K562 (cell line): Measurements from ENCODE around the gene AKAP13. TPM values are rescaled to one million over a fixed set of nuclear protein-coding genes. Genes with fewer than 3 reads are reported as not detected.

Experiments used
- ATAC-seq: fragments of 200-7000 bp; cut with Tn5 transposase; 3 replicates; pipeline ENCODE4 v1.9.1; 2020; ENCODE audit warnings: moderate library complexity
- BruUV-seq: library from RNA; stranded (reverse); fragments of 400-500 nt; replicated peaks from 2 replicates; lab custom pipeline; 2021; lab: Mats Ljungman, UMichigan
- CTCF ChIA-PET: fragments of 300-600 bp; formaldehyde crosslinking; extraction: SDS; loops from one replicate; lab custom pipeline; 2021; ENCODE audit warnings: low intra/inter-chr PET ratio; lab: Yijun Ruan, JAX
- POLR2A ChIA-PET: fragments of 300-600, 350-650 bp; sonication (Branson Sonifier 250); formaldehyde crosslinking; extraction: SDS; loops from one replicate; lab custom pipeline; 2021; ENCODE audit warnings: antibody characterized with exemption, inconsistent platforms; lab: Yijun Ruan, JAX
- DNase-seq, 4 experiments: peaks; one replicate each; pipeline versions ENCODE4 v3.0.0 to v3.0.0-alpha.2; 2011 to 2018; ENCODE audit warnings: low spot score in 3 of 4, mixed read lengths in 3 of 4; ENCODE audit errors: extremely low read depth in 1 of 4
- FAIRE-seq: peaks from 2 replicates; lab custom pipeline; 2011; peaks lifted over from hg19 to GRCh38; lab: Jason Lieb, UNC
- H2AFZ ChIP-seq: 2 replicates; pipeline ENCODE4 v1.6.0; 2011; ENCODE audit warnings: low read depth, low read length, control low read depth, inconsistent platforms
- H3K27ac ChIP-seq: fragments of 200-600 bp; 3 replicates; pipeline ENCODE4 v1.8.0; 2011; ENCODE audit warnings: low read depth, mild to moderate bottlenecking, control low read depth, inconsistent platforms, low read length, moderate library complexity, mixed read lengths; ENCODE audit errors: extremely low read depth
- H3K27me3 ChIP-seq, 2 experiments: fragments of 300-600 bp in 1 of 2; 2 replicates in 1 of 2; 3 replicates in 1 of 2; pipeline versions ENCODE4 v1.6.0 to v1.8.0; 2011; ENCODE audit warnings: inconsistent platforms in 2 of 2, low read length in 2 of 2, mild to moderate bottlenecking in 1 of 2, mixed read lengths in 1 of 2, moderate library complexity in 1 of 2; ENCODE audit not compliant: control insufficient read depth in 2 of 2, insufficient read depth in 2 of 2
- H3K36me3 ChIP-seq: fragments of 300-600 bp; 3 replicates; pipeline ENCODE4 v1.8.0; 2011; ENCODE audit warnings: mild to moderate bottlenecking, low read length, inconsistent platforms; ENCODE audit not compliant: control insufficient read depth, insufficient read depth
- H3K4me1 ChIP-seq, 2 experiments: fragments of 200-600 bp in 1 of 2; replicated peaks in 1 of 2; 2 replicates in 1 of 2; 3 replicates in 1 of 2; pipeline versions ENCODE4 v1.5.1 to v1.8.0; 2011; ENCODE audit warnings: inconsistent platforms in 2 of 2, low read length in 2 of 2, mild to moderate bottlenecking in 1 of 2, mixed read lengths in 1 of 2, moderate library complexity in 1 of 2; ENCODE audit not compliant: control insufficient read depth in 2 of 2, insufficient read depth in 2 of 2
- H3K4me2 ChIP-seq: 2 replicates; pipeline ENCODE4 v1.6.1; 2011; ENCODE audit warnings: low read length, control low read depth, inconsistent platforms, mixed read lengths; ENCODE audit not compliant: insufficient read depth
- H3K4me3 ChIP-seq: fragments of 200-600 bp; sonication (generic), shearing (Covaris generic); 2 replicates; pipeline ENCODE4 v1.5.1; 2016; ENCODE audit warnings: control low read depth, inconsistent platforms
- H3K79me2 ChIP-seq: fragments of 200-600 bp; 3 replicates; pipeline ENCODE4 v1.8.0; 2011; ENCODE audit warnings: low read length, inconsistent platforms; ENCODE audit not compliant: control insufficient read depth, insufficient read depth
- H3K9ac ChIP-seq, 2 experiments: 2 replicates each; pipeline versions ENCODE4 v1.6.0 to v1.6.1; 2011; ENCODE audit warnings: low read depth in 2 of 2, low read length in 2 of 2, control low read depth in 1 of 2, inconsistent platforms in 1 of 2, mild to moderate bottlenecking in 1 of 2, mixed read lengths in 1 of 2; ENCODE audit not compliant: insufficient read depth in 1 of 2
- H3K9me1 ChIP-seq: one replicate; pipeline ENCODE4 v1.6.0; 2011; ENCODE audit warnings: inconsistent platforms, mild to moderate bottlenecking, low read length, moderate library complexity; ENCODE audit not compliant: control insufficient read depth, insufficient read depth
- H3K9me3 ChIP-seq: replicated peaks from 2 replicates; pipeline ENCODE4 v1.5.1; 2011; ENCODE audit warnings: low read depth, low read length, inconsistent platforms; ENCODE audit not compliant: control insufficient read depth, insufficient read depth
- H4K20me1 ChIP-seq: replicated peaks from 2 replicates; pipeline ENCODE4 v1.6.1; 2011; ENCODE audit warnings: low read length, inconsistent platforms, mixed read lengths; ENCODE audit not compliant: control insufficient read depth, insufficient read depth
- ETV5 ChIP-seq: sonication (generic); formaldehyde crosslinking; IDR thresholded peaks from 2 replicates; pipeline ENCODE4 v1.4.0; 2020; ENCODE audit warnings: low read depth, mild to moderate bottlenecking, missing genetic modification reagents
- GTF2A2 ChIP-seq: IDR thresholded peaks from 2 replicates; pipeline ENCODE4 v1.6.1; 2016; ENCODE audit warnings: mild to moderate bottlenecking, missing genetic modification characterization, missing compliant biosample characterization
- KLF13 ChIP-seq: fragments of 450-650 bp; IDR thresholded peaks from 2 replicates; pipeline ENCODE4 v1.6.1; 2016; ENCODE audit warnings: missing genetic modification characterization, low read depth, mild to moderate bottlenecking, missing compliant biosample characterization, moderate library complexity, borderline replicate concordance
- NBN ChIP-seq: fragments of 450-650 bp; IDR thresholded peaks from 2 replicates; pipeline ENCODE4 v1.6.1; 2016; ENCODE audit warnings: low read depth, mild to moderate bottlenecking
- NR4A1 ChIP-seq, 2 experiments: fragments of 250-450 bp in 1 of 2; fragments of 450-650 bp in 1 of 2; sonication (Bioruptor Pico) in 1 of 2; IDR thresholded peaks; 2 replicates each; pipeline versions ENCODE4 v1.4.0 to v1.6.1; 2016 to 2020; ENCODE audit warnings: mild to moderate bottlenecking in 2 of 2, missing compliant biosample characterization in 1 of 2, missing genetic modification characterization in 1 of 2, moderate library complexity in 1 of 2
- PTRF ChIP-seq: fragments of 450-650 bp; IDR thresholded peaks from 2 replicates; pipeline ENCODE4 v1.6.1; 2016; ENCODE audit warnings: mild to moderate bottlenecking, missing genetic modification characterization, missing compliant biosample characterization
- ZBTB7A ChIP-seq: IDR thresholded peaks from 2 replicates; pipeline ENCODE4 v1.6.1; 2011; ENCODE audit warnings: low read depth, mild to moderate bottlenecking, low read length, moderate library complexity, borderline replicate concordance; ENCODE audit not compliant: control insufficient read depth
- ZFP1 ChIP-seq: fragments of 450-650 bp; formaldehyde crosslinking; IDR thresholded peaks from 2 replicates; pipeline ENCODE4 v1.4.0; 2020; ENCODE audit warnings: mild to moderate bottlenecking, mixed read lengths
- ZNF3 ChIP-seq: fragments of 250-450 bp; sonication (Bioruptor Pico); IDR thresholded peaks from 2 replicates; pipeline ENCODE4 v1.5.0; 2021; ENCODE audit warnings: mild to moderate bottlenecking, moderate library complexity
- ZNF347 ChIP-seq: fragments of 450-650 bp; formaldehyde crosslinking; IDR thresholded peaks from 2 replicates; pipeline ENCODE4 v1.4.0; 2020; ENCODE audit warnings: low read depth, mild to moderate bottlenecking, moderate library complexity
- WGBS: fragments of 100-300 bp; shearing (Covaris generic); methylation state at CpG from one replicate; pipeline ENCODE4 v1.1.6; 2016; ENCODE audit warnings: low coverage, mixed read lengths; ENCODE audit not compliant: insufficient coverage; ENCODE audit errors: missing lambda C conversion rate; 5-methylcytosine and 5-hydroxymethylcytosine counted together
- in situ Hi-C: fragments of 300-500 bp; cut with MboI; formaldehyde crosslinking; loops from 4 replicates; pipeline ENCODE4 v1.15.0; 2018; ENCODE audit warnings: inconsistent platforms, mixed read lengths
- intact Hi-C: fragments of 100-400 bp; cut with micrococcal nuclease; formaldehyde crosslinking; loops from 2 replicates; pipeline ENCODE4 v1.14.2; 2022
- polyA plus RNA-seq, 8 experiments: library from polyadenylated mRNA; depleted of rRNA in 4 of 8; stranded (reverse) in 5 of 8; unstranded in 3 of 8; fragments of >200 nt; fragmentation: Nextera tagmentation in 2 of 8; fragmentation: Illumina TruSeq in 1 of 8; extraction: Ambion mirVana in 2 of 8; extraction: Trizol in 1 of 8; gene quantifications; 2 replicates each; pipeline versions ENCODE4 v1.2.1 to v1.2.3, GENCODE V29; 2011 to 2014; ENCODE audit warnings: inconsistent platforms in 1 of 8, missing spikeins in 1 of 8
- total RNA-seq, 7 experiments: library from RNA; depleted of rRNA in 6 of 7; stranded (reverse); fragments of >200 nt in 6 of 7; fragmentation: Illumina TruSeq in 2 of 7; extraction: Trizol in 2 of 7; gene quantifications; 2 replicates each; pipeline versions ENCODE4 v1.2.1 to v1.2.3, GENCODE V29; 2011 to 2021; ENCODE audit warnings: low replicate concordance in 1 of 7
- TF ChIP-seq, protein P1 (sequence below): fragments of 450-650 bp; formaldehyde crosslinking; IDR thresholded peaks from 2 replicates; pipeline ENCODE4 v1.4.0; 2020; ENCODE audit warnings: mild to moderate bottlenecking, moderate library complexity
- TF ChIP-seq, protein P2 (sequence below), 2 experiments: fragments of 450-650 bp; formaldehyde crosslinking in 1 of 2; IDR thresholded peaks; 2 replicates each; pipeline versions ENCODE4 v1.4.0 to v1.6.1; 2014 to 2020; ENCODE audit warnings: mild to moderate bottlenecking in 2 of 2, borderline replicate concordance in 1 of 2, low read depth in 1 of 2

Gene AKAP13
- total and polyA plus RNA-seq, 9 of the 15 experiments (the other 6 are each of a cell fraction or from before 2014, with no cell fraction given), result 0.03 to 1.7 (median 0.42) TPM

DNA sequence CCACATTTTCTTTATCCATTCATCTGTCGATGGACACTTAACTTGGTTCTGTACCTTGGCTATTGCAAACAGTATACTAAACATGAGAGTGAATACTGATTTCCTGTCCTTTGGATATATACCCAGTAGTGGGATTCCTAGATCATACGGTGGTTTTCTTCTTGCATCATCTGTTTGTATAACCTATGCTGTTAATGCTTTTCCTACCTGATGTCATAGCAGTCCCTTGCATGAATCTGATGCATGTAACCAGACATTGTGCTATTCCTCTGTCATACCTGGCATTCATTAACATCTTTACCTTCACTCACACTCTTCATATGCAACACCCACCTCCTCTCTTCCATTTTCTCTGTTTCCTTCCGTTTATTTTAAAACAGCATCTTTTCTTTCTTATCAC lies 229.1 kb downstream of the AKAP13 start:
- in situ Hi-C loops (no loop called here), intact Hi-C loops (no loop called here)
- FAIRE-seq (no peak), DNase-seq (no peak), ATAC-seq (no peak)
- no TSS peak for BruUV-seq
- Histone ChIP-seq H3K79me2 (no peaks in the 10 kb centered on the region), H4K20me1 (no peaks in the 10 kb centered on the region), H3K4me2 (no peak overlapping the region), H3K4me3 (no peak overlapping the region), H3K9me1 (no peaks in the 10 kb centered on the region), H3K27me3 (no peaks in the 10 kb centered on the region; a peak in 1 of 5 replicates), H2AFZ (no peak overlapping the region), H3K36me3 (no peaks in the 10 kb centered on the region), H3K4me1 (no peaks in the 10 kb centered on the region), H3K9ac (no peak overlapping the region), H3K27ac (no peak overlapping the region), H3K9me3 (no peaks in the 10 kb centered on the region)
- CTCF ChIA-PET, result no interaction called here
- POLR2A ChIA-PET, result no interaction called here
- WGBS, result 0% methylated on average over 3 of the region's 3 CpGs
- no peak for TF ChIP-seq PTRF (tag)
- no peak for TF ChIP-seq NR4A1 (CRISPR knock-in tag; IDR thresholded peaks at IDR 0.05)
- TF ChIP-seq NR4A1 (tag; IDR thresholded peaks at IDR 0.05), result no peak
- TF ChIP-seq, protein P1, sequence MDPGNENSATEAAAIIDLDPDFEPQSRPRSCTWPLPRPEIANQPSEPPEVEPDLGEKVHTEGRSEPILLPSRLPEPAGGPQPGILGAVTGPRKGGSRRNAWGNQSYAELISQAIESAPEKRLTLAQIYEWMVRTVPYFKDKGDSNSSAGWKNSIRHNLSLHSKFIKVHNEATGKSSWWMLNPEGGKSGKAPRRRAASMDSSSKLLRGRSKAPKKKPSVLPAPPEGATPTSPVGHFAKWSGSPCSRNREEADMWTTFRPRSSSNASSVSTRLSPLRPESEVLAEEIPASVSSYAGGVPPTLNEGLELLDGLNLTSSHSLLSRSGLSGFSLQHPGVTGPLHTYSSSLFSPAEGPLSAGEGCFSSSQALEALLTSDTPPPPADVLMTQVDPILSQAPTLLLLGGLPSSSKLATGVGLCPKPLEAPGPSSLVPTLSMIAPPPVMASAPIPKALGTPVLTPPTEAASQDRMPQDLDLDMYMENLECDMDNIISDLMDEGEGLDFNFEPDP, result no peak
- TF ChIP-seq NBN, result no peak
- TF ChIP-seq GTF2A2 (tag), result no peak
- TF ChIP-seq, protein P2, sequence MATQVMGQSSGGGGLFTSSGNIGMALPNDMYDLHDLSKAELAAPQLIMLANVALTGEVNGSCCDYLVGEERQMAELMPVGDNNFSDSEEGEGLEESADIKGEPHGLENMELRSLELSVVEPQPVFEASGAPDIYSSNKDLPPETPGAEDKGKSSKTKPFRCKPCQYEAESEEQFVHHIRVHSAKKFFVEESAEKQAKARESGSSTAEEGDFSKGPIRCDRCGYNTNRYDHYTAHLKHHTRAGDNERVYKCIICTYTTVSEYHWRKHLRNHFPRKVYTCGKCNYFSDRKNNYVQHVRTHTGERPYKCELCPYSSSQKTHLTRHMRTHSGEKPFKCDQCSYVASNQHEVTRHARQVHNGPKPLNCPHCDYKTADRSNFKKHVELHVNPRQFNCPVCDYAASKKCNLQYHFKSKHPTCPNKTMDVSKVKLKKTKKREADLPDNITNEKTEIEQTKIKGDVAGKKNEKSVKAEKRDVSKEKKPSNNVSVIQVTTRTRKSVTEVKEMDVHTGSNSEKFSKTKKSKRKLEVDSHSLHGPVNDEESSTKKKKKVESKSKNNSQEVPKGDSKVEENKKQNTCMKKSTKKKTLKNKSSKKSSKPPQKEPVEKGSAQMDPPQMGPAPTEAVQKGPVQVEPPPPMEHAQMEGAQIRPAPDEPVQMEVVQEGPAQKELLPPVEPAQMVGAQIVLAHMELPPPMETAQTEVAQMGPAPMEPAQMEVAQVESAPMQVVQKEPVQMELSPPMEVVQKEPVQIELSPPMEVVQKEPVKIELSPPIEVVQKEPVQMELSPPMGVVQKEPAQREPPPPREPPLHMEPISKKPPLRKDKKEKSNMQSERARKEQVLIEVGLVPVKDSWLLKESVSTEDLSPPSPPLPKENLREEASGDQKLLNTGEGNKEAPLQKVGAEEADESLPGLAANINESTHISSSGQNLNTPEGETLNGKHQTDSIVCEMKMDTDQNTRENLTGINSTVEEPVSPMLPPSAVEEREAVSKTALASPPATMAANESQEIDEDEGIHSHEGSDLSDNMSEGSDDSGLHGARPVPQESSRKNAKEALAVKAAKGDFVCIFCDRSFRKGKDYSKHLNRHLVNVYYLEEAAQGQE (IDR thresholded peaks at IDR 0.05; ENCODE audit: borderline replicate concordance), result no peak
- TF ChIP-seq, protein P2 (CRISPR knock-in tag; IDR thresholded peaks at IDR 0.05; ENCODE audit: low read depth), result no peak
- TF ChIP-seq ZNF347 (CRISPR knock-in tag), result no peak
- no peak for TF ChIP-seq ETV5
- TF ChIP-seq ZNF3 (CRISPR knock-in tag), result no peak
- TF ChIP-seq ZBTB7A, result no peak
- TF ChIP-seq ZFP1 (CRISPR knock-in tag), result no peak
- no peak for TF ChIP-seq KLF13
